GM23338 (cell line): ENCODE measurements around the gene RMND5A. TPM values are rescaled to one million over a fixed set of nuclear protein-coding genes. Genes with fewer than 3 reads are reported as not detected.

Experiments used
- ATAC-seq: fragments of 200-7000 bp; cut with Tn5 transposase; 3 replicates; pipeline ENCODE4 v1.9.1; 2020
- DNase-seq: peaks from one replicate; pipeline ENCODE4 v3.0.0-alpha.2; 2015; ENCODE audit warnings: low spot score
- H2AFZ ChIP-seq: fragments of 200-600 bp; sonication (generic); 2 replicates; pipeline ENCODE4 v1.8.0; 2016; ENCODE audit warnings: antibody characterized with exemption, mild to moderate bottlenecking, moderate library complexity
- H3F3A ChIP-seq: fragments of 200-600 bp; sonication (generic); replicated peaks from 2 replicates; pipeline ENCODE4 v1.8.0; 2017; ENCODE audit warnings: antibody characterized with exemption, mixed run types, low read depth
- H3K27ac ChIP-seq: fragments of 200-600 bp; sonication (generic); 2 replicates; pipeline ENCODE4 v1.6.1; 2016; ENCODE audit warnings: low read depth
- H3K27me3 ChIP-seq: fragments of 200-600 bp; sonication (generic); 2 replicates; pipeline ENCODE4 v1.8.0; 2016; ENCODE audit warnings: mild to moderate bottlenecking, mixed run types, moderate library complexity; ENCODE audit not compliant: insufficient read depth
- H3K36me3 ChIP-seq: fragments of 200-600 bp; sonication (generic); 2 replicates; pipeline ENCODE4 v1.8.0; 2016; ENCODE audit warnings: mild to moderate bottlenecking; ENCODE audit not compliant: insufficient read depth
- H3K4me1 ChIP-seq: fragments of 200-600 bp; sonication (generic); 2 replicates; pipeline ENCODE4 v1.8.0; 2016; ENCODE audit warnings: mild to moderate bottlenecking, moderate library complexity; ENCODE audit not compliant: insufficient read depth
- H3K4me2 ChIP-seq: fragments of 200-600 bp; sonication (generic); 2 replicates; pipeline ENCODE4 v1.7.1; 2017; ENCODE audit warnings: mixed run types
- H3K4me3 ChIP-seq: fragments of 200-600 bp; sonication (generic); 2 replicates; pipeline ENCODE4 v1.6.1; 2016; ENCODE audit warnings: mixed run types
- H3K79me2 ChIP-seq: fragments of 200-600 bp; sonication (generic); replicated peaks from 2 replicates; pipeline ENCODE4 v1.8.0; 2017; ENCODE audit warnings: mild to moderate bottlenecking; ENCODE audit not compliant: insufficient read depth
- H3K9me2 ChIP-seq: fragments of 200-600 bp; sonication (generic); 2 replicates; pipeline ENCODE4 v1.8.0; 2017; ENCODE audit not compliant: insufficient read depth
- H4K20me1 ChIP-seq: fragments of 200-600 bp; sonication (generic); replicated peaks from 2 replicates; pipeline ENCODE4 v1.8.0; 2017; ENCODE audit warnings: mild to moderate bottlenecking; ENCODE audit not compliant: insufficient read depth
- H3K27ac Mint-ChIP-seq: 2 replicates; pipeline ENCODE4 v1.8.0; 2020; ENCODE audit warnings: inconsistent platforms, mild to moderate bottlenecking, moderate library complexity, mixed read lengths
- H3K27me3 Mint-ChIP-seq: 3 replicates; pipeline ENCODE4 v1.8.0; 2022; ENCODE audit warnings: low read depth, mild to moderate bottlenecking, moderate library complexity, mixed read lengths, inconsistent platforms; ENCODE audit not compliant: insufficient read depth, poor library complexity
- H3K36me3 Mint-ChIP-seq: 3 replicates; pipeline ENCODE4 v1.8.0; 2021; ENCODE audit warnings: low read depth, mild to moderate bottlenecking, inconsistent platforms, moderate library complexity, mixed read lengths
- H3K4me1 Mint-ChIP-seq: 3 replicates; pipeline ENCODE4 v1.8.0; 2020; ENCODE audit warnings: mild to moderate bottlenecking, inconsistent platforms, mixed read lengths
- H3K4me3 Mint-ChIP-seq: 3 replicates; pipeline ENCODE4 v1.8.0; 2021; ENCODE audit warnings: moderate library complexity, mild to moderate bottlenecking, inconsistent platforms, mixed read lengths
- H3K9me3 Mint-ChIP-seq: 3 replicates; pipeline ENCODE4 v1.8.0; 2020; ENCODE audit warnings: moderate library complexity, mild to moderate bottlenecking, inconsistent platforms, mixed read lengths
- CREB1 ChIP-seq: fragments of 250-450 bp; sonication (Bioruptor Pico); IDR thresholded peaks from 2 replicates; pipeline ENCODE4 v1.5.0; 2020; ENCODE audit warnings: low read depth, mild to moderate bottlenecking, moderate library complexity
- ETS1 ChIP-seq: IDR thresholded peaks from 2 replicates; pipeline ENCODE4 v1.6.1; 2016; ENCODE audit warnings: antibody characterized with exemption
- EZH2 ChIP-seq: fragments of 200-600 bp; sonication (generic); IDR thresholded peaks from one replicate; pipeline ENCODE4 v1.8.0; 2017; ENCODE audit warnings: antibody characterized with exemption, mild to moderate bottlenecking, low read depth; ENCODE audit not compliant: unreplicated experiment
- EZH2phosphoT487 ChIP-seq: fragments of 200-600 bp; sonication (generic); IDR thresholded peaks from one replicate; pipeline ENCODE4 v1.8.1; 2018; ENCODE audit warnings: antibody characterized with exemption; ENCODE audit not compliant: unreplicated experiment
- JUNB ChIP-seq: IDR thresholded peaks from one replicate; pipeline ENCODE4 v1.6.1; 2016; ENCODE audit warnings: antibody characterized with exemption; ENCODE audit not compliant: unreplicated experiment
- POLR2AphosphoS5 ChIP-seq: IDR thresholded peaks from 2 replicates; pipeline ENCODE4 v1.6.1; 2016; ENCODE audit warnings: antibody characterized with exemption, low read depth
- STAT1 ChIP-seq: IDR thresholded peaks from one replicate; pipeline ENCODE4 v1.6.1; 2016; ENCODE audit warnings: antibody characterized with exemption; ENCODE audit not compliant: unreplicated experiment
- ZNF114 ChIP-seq: fragments of 250-450 bp; sonication (Bioruptor Pico); IDR thresholded peaks from 2 replicates; pipeline ENCODE4 v1.5.0; 2020; ENCODE audit warnings: mild to moderate bottlenecking, moderate library complexity
- ZNF331 ChIP-seq: fragments of 250-450 bp; sonication (Bioruptor Pico); IDR thresholded peaks from 2 replicates; pipeline ENCODE4 v1.5.0; 2020; ENCODE audit warnings: low read depth, mild to moderate bottlenecking, moderate library complexity
- ZNF462 ChIP-seq: fragments of 250-450 bp; sonication (Bioruptor Pico); IDR thresholded peaks from 2 replicates; pipeline ENCODE4 v1.5.0; 2020; ENCODE audit warnings: mild to moderate bottlenecking, moderate library complexity
- polyA plus RNA-seq: library from polyadenylated mRNA; unstranded; fragments of >200 nt; fragmentation: Nextera tagmentation; extraction: Ambion mirVana; gene quantifications from 2 replicates; pipeline ENCODE4 v1.2.1, GENCODE V29; 2016
- total RNA-seq: library from RNA; depleted of rRNA; stranded (reverse); fragments of >200 nt; shearing (Covaris generic); gene quantifications from 2 replicates; pipeline ENCODE4 v1.2.3, GENCODE V29; 2014
- TF ChIP-seq, protein P1 (sequence below): IDR thresholded peaks from one replicate; pipeline ENCODE4 v1.6.1; 2018; ENCODE audit warnings: antibody characterized with exemption; ENCODE audit not compliant: unreplicated experiment
- TF ChIP-seq, protein P2 (sequence below), 2 experiments: fragments of 200-600 bp in 1 of 2; sonication (generic) in 1 of 2; conservative IDR thresholded peaks; 2 replicates each; pipeline versions ENCODE4 v1.5.1 to v1.6.1; 2016 to 2017; ENCODE audit warnings: antibody characterized with exemption in 2 of 2, low read depth in 2 of 2, mild to moderate bottlenecking in 2 of 2, moderate library complexity in 1 of 2

RMND5A gene
- total and polyA plus RNA-seq, 2 experiments from 2014 or later, result 24.0 to 87.9 TPM

DNA sequence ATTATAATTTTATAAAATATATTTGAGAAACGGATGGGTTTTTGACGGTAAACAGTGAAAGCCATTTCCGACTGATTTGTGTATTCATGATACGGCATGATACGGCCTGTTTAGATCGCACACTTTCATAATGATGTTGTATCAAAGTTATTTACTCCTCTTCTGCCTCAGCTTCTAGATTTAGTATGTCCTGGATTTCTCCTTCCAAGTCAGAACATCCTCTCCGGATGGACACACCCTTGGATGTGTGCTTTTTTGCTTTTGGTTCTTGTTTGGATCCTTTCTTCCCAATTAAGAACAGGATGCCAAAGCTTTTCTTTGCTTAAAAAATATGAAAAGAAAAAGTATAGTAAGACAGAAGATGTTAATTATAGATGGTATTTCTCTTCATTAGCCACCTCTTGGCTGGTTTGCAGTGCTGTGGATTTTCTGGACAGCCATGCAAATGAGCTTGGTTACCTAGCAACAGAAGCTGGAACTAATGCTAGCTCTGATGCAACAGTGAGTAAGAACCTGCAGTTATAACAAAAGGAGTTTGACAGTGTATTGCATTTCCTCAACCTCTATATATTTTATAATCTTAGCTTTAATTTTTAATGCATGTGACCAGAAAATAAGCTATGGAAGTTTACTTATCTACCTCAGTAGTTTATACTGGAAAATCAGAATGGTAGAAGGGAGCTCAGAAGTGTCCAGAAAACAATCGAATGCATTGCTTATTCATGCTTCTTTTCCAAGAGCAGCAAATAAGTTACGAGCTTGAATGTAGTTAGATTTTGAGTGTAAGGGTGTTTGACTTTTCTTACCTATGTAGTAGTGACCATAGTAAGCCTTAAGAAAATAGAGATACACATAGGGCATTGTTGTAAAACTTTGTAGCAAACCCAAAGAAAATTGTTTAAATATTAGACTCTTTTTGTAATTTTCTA lies 27.9 kb downstream of the RMND5A start:
- no peak overlapping the region for H3K27ac ChIP-seq
- H3K4me1 Mint-ChIP-seq, result peaks cover 16% of the 10 kb centered on the region
- peaks cover 9% of the 10 kb centered on the region for H3K36me3 ChIP-seq
- H3K27me3 Mint-ChIP-seq, result peaks cover 3% of the 10 kb centered on the region
- H3K9me3 Mint-ChIP-seq, result peaks cover 11% of the 10 kb centered on the region
- H3K4me1 ChIP-seq, result peaks cover 9% of the 10 kb centered on the region; the same call in 1 of the 2 replicates
- H3K4me3 Mint-ChIP-seq, result no peak overlapping the region; the same call in 2 of the 3 replicates
- no peak overlapping the region for H3K4me2 ChIP-seq
- no peaks in the 10 kb centered on the region for H3K9me2 ChIP-seq
- no peak for TF ChIP-seq JUNB
- TF ChIP-seq POLR2AphosphoS5, result no peak
- TF ChIP-seq, protein P1, sequence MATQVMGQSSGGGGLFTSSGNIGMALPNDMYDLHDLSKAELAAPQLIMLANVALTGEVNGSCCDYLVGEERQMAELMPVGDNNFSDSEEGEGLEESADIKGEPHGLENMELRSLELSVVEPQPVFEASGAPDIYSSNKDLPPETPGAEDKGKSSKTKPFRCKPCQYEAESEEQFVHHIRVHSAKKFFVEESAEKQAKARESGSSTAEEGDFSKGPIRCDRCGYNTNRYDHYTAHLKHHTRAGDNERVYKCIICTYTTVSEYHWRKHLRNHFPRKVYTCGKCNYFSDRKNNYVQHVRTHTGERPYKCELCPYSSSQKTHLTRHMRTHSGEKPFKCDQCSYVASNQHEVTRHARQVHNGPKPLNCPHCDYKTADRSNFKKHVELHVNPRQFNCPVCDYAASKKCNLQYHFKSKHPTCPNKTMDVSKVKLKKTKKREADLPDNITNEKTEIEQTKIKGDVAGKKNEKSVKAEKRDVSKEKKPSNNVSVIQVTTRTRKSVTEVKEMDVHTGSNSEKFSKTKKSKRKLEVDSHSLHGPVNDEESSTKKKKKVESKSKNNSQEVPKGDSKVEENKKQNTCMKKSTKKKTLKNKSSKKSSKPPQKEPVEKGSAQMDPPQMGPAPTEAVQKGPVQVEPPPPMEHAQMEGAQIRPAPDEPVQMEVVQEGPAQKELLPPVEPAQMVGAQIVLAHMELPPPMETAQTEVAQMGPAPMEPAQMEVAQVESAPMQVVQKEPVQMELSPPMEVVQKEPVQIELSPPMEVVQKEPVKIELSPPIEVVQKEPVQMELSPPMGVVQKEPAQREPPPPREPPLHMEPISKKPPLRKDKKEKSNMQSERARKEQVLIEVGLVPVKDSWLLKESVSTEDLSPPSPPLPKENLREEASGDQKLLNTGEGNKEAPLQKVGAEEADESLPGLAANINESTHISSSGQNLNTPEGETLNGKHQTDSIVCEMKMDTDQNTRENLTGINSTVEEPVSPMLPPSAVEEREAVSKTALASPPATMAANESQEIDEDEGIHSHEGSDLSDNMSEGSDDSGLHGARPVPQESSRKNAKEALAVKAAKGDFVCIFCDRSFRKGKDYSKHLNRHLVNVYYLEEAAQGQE, result no peak
- no peak for TF ChIP-seq ETS1
- no peak for TF ChIP-seq STAT1
- TF ChIP-seq CREB1, result no peak
- no peak for TF ChIP-seq EZH2
- no peak for TF ChIP-seq ZNF462 (CRISPR knock-in tag)
- TF ChIP-seq, protein P2, sequence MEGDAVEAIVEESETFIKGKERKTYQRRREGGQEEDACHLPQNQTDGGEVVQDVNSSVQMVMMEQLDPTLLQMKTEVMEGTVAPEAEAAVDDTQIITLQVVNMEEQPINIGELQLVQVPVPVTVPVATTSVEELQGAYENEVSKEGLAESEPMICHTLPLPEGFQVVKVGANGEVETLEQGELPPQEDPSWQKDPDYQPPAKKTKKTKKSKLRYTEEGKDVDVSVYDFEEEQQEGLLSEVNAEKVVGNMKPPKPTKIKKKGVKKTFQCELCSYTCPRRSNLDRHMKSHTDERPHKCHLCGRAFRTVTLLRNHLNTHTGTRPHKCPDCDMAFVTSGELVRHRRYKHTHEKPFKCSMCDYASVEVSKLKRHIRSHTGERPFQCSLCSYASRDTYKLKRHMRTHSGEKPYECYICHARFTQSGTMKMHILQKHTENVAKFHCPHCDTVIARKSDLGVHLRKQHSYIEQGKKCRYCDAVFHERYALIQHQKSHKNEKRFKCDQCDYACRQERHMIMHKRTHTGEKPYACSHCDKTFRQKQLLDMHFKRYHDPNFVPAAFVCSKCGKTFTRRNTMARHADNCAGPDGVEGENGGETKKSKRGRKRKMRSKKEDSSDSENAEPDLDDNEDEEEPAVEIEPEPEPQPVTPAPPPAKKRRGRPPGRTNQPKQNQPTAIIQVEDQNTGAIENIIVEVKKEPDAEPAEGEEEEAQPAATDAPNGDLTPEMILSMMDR (conservative IDR thresholded peaks at IDR 0.05; ENCODE audit: low read depth in 2 of 2), result no peak
- no peak for TF ChIP-seq EZH2phosphoT487
- no peak for TF ChIP-seq ZNF331
- no peak for TF ChIP-seq ZNF114 (CRISPR knock-in tag)
- H3K4me3 ChIP-seq, result no peak overlapping the region
- peaks cover 95% of the 10 kb centered on the region for H3K79me2 ChIP-seq
- no peaks in the 10 kb centered on the region for H3F3A ChIP-seq
- no peaks in the 10 kb centered on the region for H3K27me3 ChIP-seq
- H2AFZ ChIP-seq, result no peak overlapping the region
- H3K27ac Mint-ChIP-seq, result peak overlapping the region; percentile 89
- peak; percentile 81 for DNase-seq
- H3K36me3 Mint-ChIP-seq, result peaks cover 48% of the 10 kb centered on the region
- H4K20me1 ChIP-seq, result peaks cover 22% of the 10 kb centered on the region
- peak; percentile 53; the same call in 2 of the 3 replicates for ATAC-seq
